ACC112 (cell line): ENCODE data around the gene CHST8.

Experiments used
- H2AFZ ChIP-seq: fragments of 200-600 bp; sonication (generic); one replicate; pipeline ENCODE4 v1.6.0; 2017; ENCODE audit warnings: antibody characterized with exemption, low read length; ENCODE audit not compliant: unreplicated experiment
- H3K27ac ChIP-seq: fragments of 200-600 bp; sonication (generic); 2 replicates; pipeline ENCODE4 v1.5.1; 2014; ENCODE audit warnings: low read depth, mild to moderate bottlenecking, antibody characterized with exemption, low read length, moderate library complexity
- H3K27me3 ChIP-seq: fragments of 200-600 bp; sonication (generic); 2 replicates; pipeline ENCODE4 v1.6.1; 2014; ENCODE audit warnings: mild to moderate bottlenecking, antibody characterized with exemption, low read length, moderate library complexity, mixed read lengths; ENCODE audit not compliant: insufficient read depth
- H3K36me3 ChIP-seq: fragments of 200-600 bp; sonication (generic); 2 replicates; pipeline ENCODE4 v1.6.1; 2016; ENCODE audit warnings: mild to moderate bottlenecking, antibody characterized with exemption, low read length, moderate library complexity, mixed read lengths; ENCODE audit not compliant: insufficient read depth
- H3K4me1 ChIP-seq: fragments of 200-600 bp; sonication (generic); one replicate; pipeline ENCODE4 v1.6.1; 2016; ENCODE audit warnings: low read length, mixed read lengths; ENCODE audit not compliant: insufficient read depth, unreplicated experiment, control insufficient read depth
- H3K4me3 ChIP-seq: fragments of 200-600 bp; sonication (generic); 2 replicates; pipeline ENCODE4 v1.5.1; 2014; ENCODE audit warnings: mild to moderate bottlenecking, low read depth, low read length
- H3K79me2 ChIP-seq: fragments of 200-600 bp; sonication (generic); one replicate; pipeline ENCODE4 v1.6.0; 2016; ENCODE audit warnings: low read length; ENCODE audit not compliant: control insufficient read depth, unreplicated experiment, insufficient read depth

Gene CHST8

DNA sequence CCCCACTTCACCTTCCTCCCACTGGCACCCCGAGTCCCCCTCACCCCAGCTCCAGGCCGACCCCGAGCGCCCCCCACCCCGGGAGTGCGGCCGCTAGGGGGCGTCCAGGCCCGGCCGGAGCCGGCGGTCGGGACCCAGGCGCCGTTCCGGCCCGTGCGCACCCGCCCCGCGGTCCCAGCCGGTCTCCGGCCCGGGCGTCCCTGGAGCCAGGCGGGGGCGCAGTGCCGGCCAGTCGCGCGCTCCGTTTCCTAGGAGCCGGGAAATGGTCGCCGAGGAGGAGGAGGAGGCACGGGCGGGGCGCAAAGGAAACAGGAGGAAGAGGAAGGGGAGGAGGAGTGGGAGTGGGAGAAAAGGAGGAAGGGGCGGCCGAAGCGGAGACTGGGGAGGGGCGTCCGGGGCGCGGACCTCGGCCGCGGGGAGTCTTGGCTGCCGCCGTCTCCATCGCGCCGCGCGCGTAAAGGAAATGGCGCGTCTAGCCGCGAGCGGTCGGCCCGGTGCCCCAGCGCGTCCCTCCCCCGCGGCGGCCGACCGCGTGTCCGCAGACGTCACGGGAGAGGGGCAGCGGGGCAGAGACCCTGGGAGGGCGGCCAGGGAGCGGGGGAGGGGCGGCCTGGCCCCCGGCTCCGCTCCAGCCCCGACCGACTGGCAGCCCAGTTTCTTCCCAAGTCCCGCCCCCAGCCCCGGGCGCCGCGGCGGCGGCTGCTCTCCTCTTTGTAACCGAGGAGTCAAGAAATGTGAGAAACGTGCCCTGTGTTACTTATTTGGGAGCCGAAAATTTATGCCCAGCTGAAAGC, 173.8 kb downstream of the CHST8 start:
- peak overlapping the region; percentile 38 for H2AFZ ChIP-seq
- peak overlapping the region; percentile 74 for H3K27ac ChIP-seq
- H3K36me3 ChIP-seq, result no peaks in the 10 kb centered on the region

DNA sequence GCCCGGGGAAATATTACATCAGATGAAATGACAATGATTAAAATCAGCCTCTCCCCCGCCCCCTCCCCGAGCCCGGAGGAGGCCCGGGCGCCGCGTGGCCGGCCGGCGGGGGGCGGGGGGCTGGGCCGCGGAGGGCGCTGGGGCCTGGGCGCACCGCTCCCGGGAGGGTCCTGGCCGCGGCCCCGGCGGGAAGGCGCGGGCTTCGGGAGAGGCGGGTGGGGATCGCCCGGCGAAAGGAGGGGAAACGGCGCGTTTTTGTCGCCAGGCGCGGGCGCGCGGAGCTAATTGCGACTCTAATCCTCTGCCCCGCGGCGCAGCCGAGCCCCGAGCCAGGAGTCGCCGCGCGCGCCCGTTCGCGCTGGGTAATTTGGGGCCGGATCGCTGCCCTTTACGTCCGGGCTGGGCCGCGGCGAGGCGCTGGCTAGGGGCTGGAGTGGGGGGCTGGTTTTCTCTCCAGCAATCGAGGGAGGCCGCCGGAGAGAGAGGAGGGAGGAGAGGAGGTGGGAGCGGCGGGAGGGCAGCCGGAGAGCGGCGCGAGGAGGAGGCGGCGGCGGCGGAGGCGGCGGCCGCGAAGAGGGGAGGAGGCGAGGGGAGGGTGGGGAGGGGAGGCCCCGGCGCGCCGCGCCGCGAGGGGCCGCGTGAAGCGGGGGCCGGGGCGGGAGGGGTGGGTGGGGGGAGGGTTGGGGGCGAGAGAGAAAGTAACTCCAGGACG, 174.6 kb downstream of the CHST8 start, which contains the start of gene KCTD15:
Gene KCTD15, plus strand, starts transcription at position 707 of the 712 bp plus-strand sequence. CDS start 3,585 bp downstream, outside the sequence.
- no peaks in the 10 kb centered on the region for H3K79me2 ChIP-seq
- H3K4me1 ChIP-seq, result peaks cover 8% of the 10 kb centered on the region
- H3K27me3 ChIP-seq, result no peaks in the 10 kb centered on the region
- peak within 1 kb of the TSS; percentile 89 for H3K4me3 ChIP-seq
- H3K36me3 ChIP-seq, result no peaks in the 10 kb centered on the region
- peak within 1 kb of the TSS; percentile 38 for H2AFZ ChIP-seq
- H3K27ac ChIP-seq, result peak within 1 kb of the TSS; percentile 74

More for the DNA sequence above, 173.8 kb downstream of the CHST8 start:
- Histone ChIP-seq H3K4me3 (peak overlapping the region; percentile 89), H3K79me2 (no peaks in the 10 kb centered on the region), H3K27me3 (no peaks in the 10 kb centered on the region), H3K4me1 (peaks cover 8% of the 10 kb centered on the region)

DNA sequence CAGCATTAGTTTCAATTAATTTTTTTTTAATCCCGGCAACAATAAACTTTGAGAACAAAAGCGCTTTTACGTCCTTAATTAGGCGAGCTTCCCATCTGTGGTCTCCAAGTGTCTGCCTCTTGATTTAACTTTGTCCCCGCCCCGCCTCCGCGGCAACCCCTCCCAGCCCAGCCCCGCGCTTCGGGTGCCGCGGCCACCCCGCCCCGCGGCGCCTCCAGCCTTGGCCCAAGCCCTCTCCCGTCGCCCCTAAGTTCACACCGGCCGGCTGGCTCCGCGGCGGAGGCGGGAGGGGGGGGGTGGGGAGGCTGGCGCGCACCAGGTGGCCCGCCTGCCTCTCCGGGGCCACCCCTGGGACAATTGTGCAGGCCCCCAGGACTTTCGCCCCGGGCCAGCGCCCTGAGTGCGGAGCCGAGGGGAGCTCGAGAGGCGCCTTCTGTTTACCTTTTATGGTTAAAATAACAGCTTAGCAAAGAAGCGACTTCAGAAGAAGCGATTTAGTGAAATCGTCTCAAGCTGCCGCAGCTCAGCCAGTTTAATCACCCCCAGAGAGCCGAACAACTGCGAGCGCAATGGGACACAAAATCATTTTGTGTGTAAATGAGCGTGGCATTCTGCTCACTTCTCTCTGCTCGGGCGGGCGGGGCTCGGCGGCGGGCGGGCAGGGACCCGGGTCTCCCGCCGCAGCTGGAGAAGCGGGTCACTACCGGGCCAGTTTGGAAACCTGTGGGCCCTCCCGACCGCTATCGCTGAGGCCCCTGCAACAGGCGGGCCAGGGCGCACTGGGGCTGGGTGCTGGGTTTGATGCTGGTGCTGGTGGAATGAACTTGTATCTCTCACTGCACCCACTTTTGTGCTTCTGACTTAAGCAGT, 176.3 kb downstream of the CHST8 start:
- H3K27ac ChIP-seq, result no peak overlapping the region
- H3K79me2 ChIP-seq, result no peaks in the 10 kb centered on the region
- no peaks in the 10 kb centered on the region for H3K36me3 ChIP-seq
- peak overlapping the region; percentile 89 for H3K4me3 ChIP-seq
- H2AFZ ChIP-seq, result peak overlapping the region; percentile 38
- H3K27me3 ChIP-seq, result no peaks in the 10 kb centered on the region
- peaks cover 8% of the 10 kb centered on the region for H3K4me1 ChIP-seq

DNA sequence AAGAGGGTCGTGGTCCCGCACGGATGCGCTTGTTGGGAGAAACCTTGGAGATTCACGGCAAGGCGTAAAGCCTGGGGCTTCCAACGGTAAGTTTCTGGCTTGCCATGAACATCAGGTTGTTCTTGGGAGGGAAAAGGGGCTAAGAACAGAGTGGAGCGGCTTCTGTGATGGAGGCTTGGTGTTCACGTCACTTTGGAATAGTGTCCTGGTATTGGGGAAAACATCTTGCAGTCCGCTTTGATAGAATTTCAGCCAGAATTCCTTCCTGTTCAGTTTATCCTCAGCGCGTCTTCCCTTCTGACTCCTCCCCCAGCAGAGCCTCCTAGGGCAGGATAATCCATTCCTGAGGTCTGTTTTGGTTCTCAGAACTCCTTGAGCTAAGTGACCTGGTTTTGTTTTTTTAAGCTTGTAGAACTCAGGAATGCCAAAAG, 176.9 kb downstream of the CHST8 start:
- Histone ChIP-seq H3K36me3 (no peaks in the 10 kb centered on the region), H3K4me3 (peak overlapping the region; percentile 89), H3K27ac (no peak overlapping the region), H2AFZ (no peak overlapping the region), H3K4me1 (peaks cover 8% of the 10 kb centered on the region), H3K79me2 (no peaks in the 10 kb centered on the region), H3K27me3 (no peaks in the 10 kb centered on the region)

DNA sequence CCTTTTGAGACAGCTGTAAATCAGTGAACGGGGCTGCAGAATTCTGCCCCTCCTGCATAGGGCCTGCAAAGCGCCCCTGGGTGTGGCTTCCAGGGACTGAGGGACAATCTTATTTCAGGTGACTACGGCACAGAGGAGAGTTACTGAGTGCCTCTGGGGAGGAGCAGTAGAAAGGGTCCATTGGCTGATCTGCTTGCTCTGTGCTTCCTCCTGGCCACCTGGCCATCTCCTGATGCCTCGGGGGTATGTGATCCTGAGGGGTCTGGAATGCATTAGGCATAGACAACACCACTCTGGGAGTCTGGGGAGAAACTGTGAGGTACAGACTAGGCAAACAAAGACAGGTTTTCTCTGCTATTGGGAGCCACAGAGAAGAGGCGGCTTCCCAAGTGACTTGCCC, 177.7 kb downstream of the CHST8 start:
- H3K79me2 ChIP-seq, result no peaks in the 10 kb centered on the region
- no peak overlapping the region for H2AFZ ChIP-seq
- no peaks in the 10 kb centered on the region for H3K36me3 ChIP-seq
- no peaks in the 10 kb centered on the region for H3K27me3 ChIP-seq
- peaks cover 4% of the 10 kb centered on the region for H3K4me1 ChIP-seq
- no peak overlapping the region for H3K4me3 ChIP-seq
- H3K27ac ChIP-seq, result no peak overlapping the region

DNA sequence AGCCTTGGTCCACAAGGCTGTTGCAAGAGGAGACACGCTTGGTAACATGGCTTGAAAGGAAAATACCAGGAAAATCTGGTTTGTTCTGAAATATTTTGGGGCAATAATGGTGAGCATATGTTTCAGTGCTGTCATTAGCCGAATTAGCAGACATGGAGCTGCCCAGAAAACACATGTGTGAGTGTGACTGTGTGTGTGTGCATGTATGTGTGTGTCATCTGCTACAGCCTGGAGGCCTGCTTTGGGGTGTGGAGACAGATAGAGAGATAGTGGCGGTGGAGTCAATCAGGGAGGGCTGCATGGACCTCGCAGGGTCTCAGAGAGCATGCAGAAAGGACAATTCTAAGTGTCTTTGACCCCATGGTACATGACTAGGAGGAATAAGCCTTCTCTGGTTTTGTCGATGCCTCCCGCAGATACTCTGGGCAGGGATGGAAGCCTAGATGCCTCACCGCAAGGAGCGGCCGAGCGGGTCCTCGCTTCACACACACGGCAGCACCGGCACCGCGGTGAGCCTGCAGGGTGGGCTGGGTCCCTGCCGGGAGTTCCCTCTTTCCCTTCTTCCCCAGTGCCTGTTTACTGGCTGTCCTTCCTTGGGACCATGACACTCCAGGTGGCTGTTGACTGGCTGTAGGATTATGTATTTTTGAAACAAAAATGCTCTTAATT, 178.4 kb downstream of the CHST8 start:
- Histone ChIP-seq H3K27me3 (no peaks in the 10 kb centered on the region), H3K4me1 (no peaks in the 10 kb centered on the region), H2AFZ (no peak overlapping the region), H3K4me3 (no peak overlapping the region), H3K27ac (no peak overlapping the region), H3K36me3 (no peaks in the 10 kb centered on the region), H3K79me2 (no peaks in the 10 kb centered on the region)

DNA sequence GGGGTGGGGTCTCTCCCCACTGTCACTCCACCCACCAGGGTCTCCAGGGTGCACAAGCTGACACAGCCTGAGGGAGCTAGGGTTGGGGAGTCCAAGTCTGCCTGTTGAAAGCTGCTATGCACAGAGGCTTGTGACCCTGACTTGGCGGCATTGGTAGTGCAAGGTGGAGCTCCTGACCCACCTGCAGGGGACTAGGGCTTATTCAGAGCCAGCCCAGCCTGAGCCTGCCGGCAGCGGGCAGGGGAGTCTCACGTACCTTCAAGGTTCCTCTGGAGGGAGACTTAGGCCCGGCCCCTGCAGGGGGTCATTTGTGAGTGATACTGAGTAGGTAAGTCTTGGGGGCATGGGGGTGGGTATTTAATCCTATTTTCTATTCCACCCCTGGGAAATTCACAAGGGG, 179.7 kb downstream of the CHST8 start:
- Histone ChIP-seq H3K27ac (no peak overlapping the region), H3K4me1 (no peaks in the 10 kb centered on the region), H2AFZ (no peak overlapping the region), H3K79me2 (no peaks in the 10 kb centered on the region), H3K36me3 (no peaks in the 10 kb centered on the region), H3K4me3 (no peak overlapping the region), H3K27me3 (no peaks in the 10 kb centered on the region)

DNA sequence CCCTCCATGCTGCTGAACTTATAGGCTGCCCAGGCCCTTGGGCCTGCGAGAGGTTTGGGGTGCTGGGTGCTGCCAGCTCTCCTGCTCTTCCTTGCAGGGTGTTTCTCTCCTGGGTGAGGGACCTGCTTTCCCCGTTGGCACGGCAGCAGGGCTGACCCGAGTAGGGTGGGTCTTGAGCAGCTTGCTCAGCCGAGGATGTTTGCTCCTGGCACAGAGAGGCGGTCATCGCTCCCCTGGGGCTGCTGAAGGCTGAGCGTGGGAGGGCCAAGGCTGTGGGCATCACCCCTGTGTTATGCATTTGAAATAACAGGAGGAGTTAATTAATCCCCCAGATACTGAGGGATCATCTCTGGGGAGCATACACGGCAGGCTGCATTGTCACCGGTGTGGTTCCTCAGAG, 180.2 kb downstream of the CHST8 start:
- Histone ChIP-seq H3K4me3 (no peak overlapping the region), H3K27me3 (no peaks in the 10 kb centered on the region), H3K36me3 (no peaks in the 10 kb centered on the region), H3K4me1 (no peaks in the 10 kb centered on the region), H3K27ac (no peak overlapping the region), H3K79me2 (no peaks in the 10 kb centered on the region), H2AFZ (no peak overlapping the region)

DNA sequence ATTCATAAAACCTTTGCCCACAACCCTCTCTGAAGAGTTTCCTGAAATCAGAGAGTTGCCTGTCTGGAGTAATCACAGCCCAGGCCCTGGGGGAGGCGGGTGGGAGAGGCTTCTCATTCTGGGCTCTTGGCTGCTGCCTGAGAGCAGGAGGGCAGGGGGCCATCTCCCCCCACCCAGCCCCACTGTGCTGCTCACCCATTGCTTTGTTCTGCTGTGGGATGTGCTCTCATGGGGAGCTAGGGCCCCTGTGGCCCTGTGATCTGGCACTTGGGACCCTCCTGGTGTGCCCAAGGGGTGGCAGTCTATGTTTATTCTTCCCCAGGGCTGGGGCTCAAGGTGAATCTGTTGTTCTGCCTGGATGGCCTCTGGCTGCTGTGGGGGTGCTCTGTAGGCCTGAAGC, 181.0 kb downstream of the CHST8 start:
- H3K4me1 ChIP-seq, result no peaks in the 10 kb centered on the region
- no peak overlapping the region for H3K4me3 ChIP-seq
- no peak overlapping the region for H3K27ac ChIP-seq
- no peaks in the 10 kb centered on the region for H3K36me3 ChIP-seq
- H2AFZ ChIP-seq, result no peak overlapping the region
- no peaks in the 10 kb centered on the region for H3K79me2 ChIP-seq
- no peaks in the 10 kb centered on the region for H3K27me3 ChIP-seq

DNA sequence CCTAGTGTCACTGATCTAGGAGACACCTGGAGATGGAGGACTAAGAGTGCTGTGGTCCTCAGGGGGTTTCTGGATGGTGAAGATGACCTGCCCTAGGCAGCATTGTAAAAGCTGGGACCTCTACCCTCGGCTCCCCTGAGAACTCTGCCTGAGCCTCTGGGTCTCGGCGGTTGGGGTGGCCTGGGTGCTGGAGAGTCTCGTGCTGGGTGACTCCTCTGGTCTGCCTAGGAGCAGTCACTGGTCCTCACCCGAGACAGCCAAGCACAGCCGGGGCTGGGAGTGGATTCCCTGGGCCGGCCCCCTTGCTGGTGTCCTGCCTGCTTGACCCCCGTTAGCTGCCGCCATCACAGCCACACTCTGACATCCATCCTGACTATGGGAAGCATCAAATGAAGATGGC, 181.6 kb downstream of the CHST8 start:
- no peak overlapping the region for H3K4me3 ChIP-seq
- no peak overlapping the region for H2AFZ ChIP-seq
- no peaks in the 10 kb centered on the region for H3K27me3 ChIP-seq
- H3K36me3 ChIP-seq, result no peaks in the 10 kb centered on the region
- H3K27ac ChIP-seq, result no peak overlapping the region
- no peaks in the 10 kb centered on the region for H3K79me2 ChIP-seq
- H3K4me1 ChIP-seq, result no peaks in the 10 kb centered on the region
